ENCODE measurements around the gene AEN. TPM values are rescaled to one million over a fixed set of nuclear protein-coding genes. Genes with fewer than 3 reads are reported as not detected.

Gene AEN
- total and polyA plus RNA-seq, 4 experiments from 2014 or later, result 33.2 to 56.8 (median 45.1) TPM

DNA sequence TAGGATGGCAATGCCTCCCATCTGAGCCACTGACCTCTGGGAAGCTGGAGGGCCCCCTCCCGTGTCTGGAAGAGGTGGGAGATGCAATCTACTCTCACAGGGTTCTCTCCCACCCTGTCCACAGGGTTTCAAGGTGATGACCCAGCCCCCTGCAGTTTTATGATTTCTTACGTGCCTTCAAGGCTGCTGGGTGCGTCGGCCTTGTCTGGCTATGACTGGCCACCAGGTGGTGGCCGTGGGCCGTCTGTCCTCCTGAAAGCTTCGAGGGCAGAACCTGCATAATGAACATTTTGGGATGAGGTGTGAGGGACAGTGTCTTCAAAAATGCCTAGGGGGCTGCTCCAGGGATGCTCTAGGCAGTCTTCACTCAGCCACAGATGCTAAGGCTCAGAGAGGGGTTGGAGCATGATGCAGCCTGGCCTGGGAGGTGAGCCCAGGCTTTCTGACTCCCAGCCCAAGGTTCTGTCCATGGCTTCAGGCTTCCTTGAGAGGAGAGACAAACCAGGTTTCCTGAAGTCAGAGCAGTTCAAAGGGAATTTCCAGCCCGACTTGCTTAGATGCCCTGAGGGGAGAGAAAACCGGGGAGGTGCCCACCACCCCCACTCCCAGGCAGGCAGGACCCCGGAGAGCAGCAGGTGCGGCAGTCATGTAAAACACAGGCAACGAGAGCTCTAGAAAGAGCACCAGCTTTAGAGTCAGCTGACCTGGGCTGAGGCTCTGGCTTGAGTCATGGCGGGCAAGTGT lies 36.4 kb downstream of the AEN start:
- Mint-ChIP-seq H3K27ac (peak overlapping the region; percentile 37 to 86 (median 84)), H3K9me3 (no peaks in the 10 kb centered on the region), H3K4me3 (peak overlapping the region in 1 of 8 donors; percentile 15), H3K27me3 (no peaks in the 10 kb centered on the region), H3K36me3 (peaks cover 13 to 26% of the 10 kb centered on the region in 2 donors), H3K4me1 (peaks cover 38 to 82% (median 58%) of the 10 kb centered on the region in 4 donors)
- ChIA-PET CTCF (ENCODE audit: partially characterized antibody) (interaction anchor here (1.1 to 9.8 kb wide), 3 partner anchors 10 to 35 kb away, joined by 4 to 95 read pairs (median 13); no protein-coding TSS in a partner anchor), POLR2A (ENCODE audit: partially characterized antibody) (interaction anchor here (0.6 to 9.2 kb wide), 4 partner anchors 24 to 190 kb away, joined by 3 to 113 read pairs (median 4); partner anchors contain the start of genes MRPL46 and MRPS11)
- no peak for DNase-seq
- Histone ChIP-seq H3K4me3 (ENCODE audit: low read length in 2 of 2) (no peak overlapping the region), H3K36me3 (ENCODE audit: insufficient read depth, low read length) (no peaks in the 10 kb centered on the region), H3K27ac (ENCODE audit: low read depth, low read length) (no peak overlapping the region), H3K4me1 (ENCODE audit: insufficient read depth, low read length) (peaks cover 60% of the 10 kb centered on the region), H3K9me3 (ENCODE audit: control insufficient read depth in 1 of 2, low read length in 2 of 2) (no peaks in the 10 kb centered on the region), H3K27me3 (ENCODE audit: insufficient read depth, low read length) (no peaks in the 10 kb centered on the region)
- intact Hi-C loops (cut with micrococcal nuclease), result no loop called here

GRCh38 chr15:88658070-88658965 lies 37.2 kb downstream of the AEN start:
- H3K4me1 ChIP-seq (ENCODE audit: insufficient read depth, low read length), result peaks cover 52% of the 10 kb centered on the region
- H3K27me3 Mint-ChIP-seq, result no peaks in the 10 kb centered on the region
- H3K36me3 ChIP-seq (ENCODE audit: insufficient read depth, low read length), result no peaks in the 10 kb centered on the region
- intact Hi-C loops (cut with micrococcal nuclease), result no loop called here
- no peaks in the 10 kb centered on the region for H3K9me3 ChIP-seq (ENCODE audit: control insufficient read depth in 1 of 2, low read length in 2 of 2)
- H3K4me3 ChIP-seq (ENCODE audit: low read length in 2 of 2), result no peak overlapping the region
- POLR2A ChIA-PET (ENCODE audit: partially characterized antibody), result interaction anchor here (0.6 to 9.2 kb wide), 4 partner anchors 8 to 36 kb away, joined by 3 to 113 read pairs (median 4); no protein-coding TSS in a partner anchor
- H3K4me3 Mint-ChIP-seq, result no peak overlapping the region
- peaks cover 31 to 79% (median 50%) of the 10 kb centered on the region in 4 donors for H3K4me1 Mint-ChIP-seq
- CTCF ChIA-PET (ENCODE audit: partially characterized antibody), result interaction anchor here (9.8 kb wide), 1 partner anchor 33 kb away, joined by 95 read pairs; no protein-coding TSS in a partner anchor
- peak overlapping the region in 4 of 7 donors; percentile 41 to 86 (median 80) for H3K27ac Mint-ChIP-seq
- no peaks in the 10 kb centered on the region for H3K27me3 ChIP-seq (ENCODE audit: insufficient read depth, low read length)
- DNase-seq, result no peak
- peaks cover 9 to 18% of the 10 kb centered on the region in 2 donors for H3K36me3 Mint-ChIP-seq
- no peaks in the 10 kb centered on the region for H3K9me3 Mint-ChIP-seq
- H3K27ac ChIP-seq (ENCODE audit: low read depth, low read length), result no peak overlapping the region

DNA sequence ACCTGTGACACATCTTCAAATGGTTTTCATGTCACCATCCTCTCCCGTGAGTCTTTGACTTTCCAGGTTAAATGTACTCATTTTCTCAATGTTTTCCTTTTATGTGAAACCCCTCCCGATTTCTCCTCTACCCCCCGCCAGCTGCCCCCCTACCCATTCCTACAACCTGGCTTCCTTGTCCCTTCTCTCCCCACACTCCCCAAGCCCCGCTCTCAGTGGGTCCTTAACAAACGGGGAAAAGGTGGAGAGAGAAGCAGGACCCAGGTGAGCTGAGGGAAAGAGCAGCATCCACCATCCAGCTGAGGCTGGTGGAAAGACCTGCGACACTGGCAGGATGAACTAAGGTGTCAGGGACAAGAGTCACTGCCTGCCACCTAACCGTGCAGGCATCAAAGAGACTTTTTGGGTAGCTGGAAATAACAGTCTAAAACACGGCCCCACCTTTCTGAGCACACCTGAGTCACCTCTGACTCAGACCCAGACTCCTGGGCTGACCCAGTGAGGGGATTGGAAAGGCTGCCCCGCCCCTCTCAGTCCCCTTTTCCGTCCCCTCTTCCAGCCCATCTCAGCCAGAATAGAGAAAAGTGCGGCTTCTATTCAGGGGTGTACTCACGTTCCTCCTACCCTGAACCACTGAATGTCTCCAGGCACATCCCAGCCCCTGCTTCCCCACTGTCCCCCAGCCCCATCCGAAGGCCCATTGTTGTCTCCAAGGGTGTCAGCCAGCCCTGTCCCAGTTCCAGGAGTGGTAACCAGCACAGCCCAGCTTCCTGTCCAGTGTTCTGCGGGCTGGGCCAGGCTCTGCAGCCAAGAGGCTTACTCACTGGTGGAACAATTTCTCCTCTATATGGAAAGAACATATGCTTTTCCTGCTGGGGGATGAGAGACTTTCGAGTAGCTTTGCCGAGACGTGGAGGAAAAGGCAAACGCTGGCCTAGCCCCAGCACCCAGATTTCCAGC lies 38.1 kb downstream of the AEN start:
- Mint-ChIP-seq H3K36me3 (peaks cover 9 to 18% of the 10 kb centered on the region in 2 donors), H3K9me3 (no peaks in the 10 kb centered on the region), H3K27me3 (no peaks in the 10 kb centered on the region), H3K4me1 (peaks cover 34 to 78% (median 49%) of the 10 kb centered on the region in 4 donors), H3K4me3 (no peak overlapping the region), H3K27ac (peak overlapping the region in 6 of 7 donors; percentile 35 to 85 (median 66))
- H3K4me1 ChIP-seq (ENCODE audit: insufficient read depth, low read length), result peaks cover 48% of the 10 kb centered on the region
- no peak overlapping the region for H3K27ac ChIP-seq (ENCODE audit: low read depth, low read length)
- DNase-seq, result no peak
- no peaks in the 10 kb centered on the region for H3K36me3 ChIP-seq (ENCODE audit: insufficient read depth, low read length)
- H3K4me3 ChIP-seq (ENCODE audit: low read length in 2 of 2), result no peak overlapping the region
- intact Hi-C loops (cut with micrococcal nuclease), result no loop called here
- ChIA-PET POLR2A (ENCODE audit: partially characterized antibody) (interaction anchor here (1.1 to 9.2 kb wide), 5 partner anchors 9 to 184 kb away, joined by 3 to 113 read pairs (median 4); no protein-coding TSS in a partner anchor), CTCF (ENCODE audit: partially characterized antibody) (interaction anchor here (9.8 kb wide), 1 partner anchor 34 kb away, joined by 95 read pairs; no protein-coding TSS in a partner anchor)
- no peaks in the 10 kb centered on the region for H3K9me3 ChIP-seq (ENCODE audit: control insufficient read depth in 1 of 2, low read length in 2 of 2)
- H3K27me3 ChIP-seq (ENCODE audit: insufficient read depth, low read length), result no peaks in the 10 kb centered on the region

DNA sequence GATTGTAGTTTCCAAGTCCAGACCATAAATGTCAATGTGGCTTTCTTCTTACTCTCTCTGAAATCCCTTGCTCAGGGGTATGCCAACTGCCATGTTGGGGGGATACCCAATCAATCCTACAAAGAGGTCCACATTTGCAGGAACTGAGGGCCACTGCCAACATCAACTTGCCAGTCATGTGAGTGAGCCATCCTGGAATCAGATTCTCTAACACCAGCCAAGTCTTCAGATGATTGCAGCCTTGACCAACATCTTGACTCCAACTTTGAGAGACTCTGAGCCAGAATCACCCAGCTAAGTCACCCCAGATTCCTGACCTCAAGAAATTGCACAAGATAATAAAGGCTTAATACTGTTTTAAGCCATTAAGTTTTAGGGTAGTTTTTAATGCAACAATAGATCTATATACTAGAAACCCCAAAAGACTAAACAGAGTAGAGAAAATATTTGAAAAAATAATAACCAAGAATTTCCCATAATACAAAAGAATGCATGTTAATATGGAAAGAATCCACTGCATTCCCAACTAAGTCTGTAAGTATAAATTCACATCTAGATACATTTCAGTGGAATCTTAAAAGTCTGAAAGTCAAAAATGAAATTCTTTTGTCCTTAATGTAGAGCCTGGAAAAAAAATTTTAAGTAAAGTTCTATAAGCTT lies 40.0 kb downstream of the AEN start:
- Mint-ChIP-seq H3K4me1 (peaks cover 23 to 64% (median 38%) of the 10 kb centered on the region in 4 donors), H3K4me3 (peak overlapping the region in 1 of 8 donors; percentile 38), H3K36me3 (peaks cover 0 to 3% of the 10 kb centered on the region in 2 donors), H3K27me3 (no peaks in the 10 kb centered on the region), H3K27ac (peak overlapping the region in 6 of 7 donors; percentile 15 to 75 (median 38)), H3K9me3 (no peaks in the 10 kb centered on the region)
- Histone ChIP-seq H3K4me3 (ENCODE audit: low read length in 2 of 2) (no peak overlapping the region), H3K27ac (ENCODE audit: low read depth, low read length) (no peak overlapping the region), H3K4me1 (ENCODE audit: insufficient read depth, low read length) (peaks cover 34% of the 10 kb centered on the region), H3K9me3 (ENCODE audit: control insufficient read depth in 1 of 2, low read length in 2 of 2) (no peaks in the 10 kb centered on the region), H3K36me3 (ENCODE audit: insufficient read depth, low read length) (no peaks in the 10 kb centered on the region), H3K27me3 (ENCODE audit: insufficient read depth, low read length) (no peaks in the 10 kb centered on the region)
- ChIA-PET POLR2A (ENCODE audit: partially characterized antibody) (interaction anchor here (0.6 to 9.2 kb wide), 4 partner anchors 11 to 914 kb away, joined by 3 to 113 read pairs (median 5); partner anchors contain the start of gene TICRR), CTCF (ENCODE audit: partially characterized antibody) (interaction anchor here (1.0 to 9.8 kb wide), 3 partner anchors 12 to 36 kb away, joined by 4 to 95 read pairs (median 4); no protein-coding TSS in a partner anchor)
- no peak for DNase-seq
- intact Hi-C loops (cut with micrococcal nuclease), result loop anchor here (10.0 kb wide), 1 partner anchor 416 kb away; no protein-coding TSS in a partner anchor

- peaks cover 23 to 57% (median 32%) of the 10 kb centered on the region in 4 donors for H3K4me1 Mint-ChIP-seq
- no peaks in the 10 kb centered on the region for H3K9me3 Mint-ChIP-seq
- ChIA-PET CTCF (ENCODE audit: partially characterized antibody) (interaction anchor here (1.0 to 9.8 kb wide), 3 partner anchors 15 to 38 kb away, joined by 4 to 95 read pairs (median 7); no protein-coding TSS in a partner anchor), POLR2A (ENCODE audit: partially characterized antibody) (interaction anchor here (9.2 kb wide), 1 partner anchor 35 kb away, joined by 113 read pairs; no protein-coding TSS in a partner anchor)
- Histone ChIP-seq H3K36me3 (ENCODE audit: insufficient read depth, low read length) (no peaks in the 10 kb centered on the region), H3K27me3 (ENCODE audit: insufficient read depth, low read length) (no peaks in the 10 kb centered on the region), H3K4me3 (ENCODE audit: low read length in 2 of 2) (no peak overlapping the region), H3K9me3 (ENCODE audit: control insufficient read depth in 1 of 2, low read length in 2 of 2) (no peaks in the 10 kb centered on the region), H3K27ac (ENCODE audit: low read depth, low read length) (no peak overlapping the region), H3K4me1 (ENCODE audit: insufficient read depth, low read length) (peaks cover 26% of the 10 kb centered on the region)
- no peak for DNase-seq
- intact Hi-C loops (cut with micrococcal nuclease), result loop anchor here (10.0 kb wide), 1 partner anchor 417 kb away; no protein-coding TSS in a partner anchor
- H3K27me3 Mint-ChIP-seq, result no peaks in the 10 kb centered on the region
- H3K36me3 Mint-ChIP-seq, result peaks cover 0 to 3% of the 10 kb centered on the region in 2 donors
- no peak overlapping the region for H3K4me3 Mint-ChIP-seq
- H3K27ac Mint-ChIP-seq, result peak overlapping the region in 4 of 7 donors; percentile 46 to 86 (median 54)
Measured at GRCh38 chr15:88661761-88662556, 40.8 kb downstream of the AEN start.
